Left colon (tissue), 2 donors: Measurements from ENCODE around the gene IDI2. TPM values are rescaled to one million over a fixed set of nuclear protein-coding genes. Genes with fewer than 3 reads are reported as not detected.
"Not testable (repeated sequence)": the region's sequence is repeated elsewhere in the genome, so short reads cannot be mapped to it uniquely, and the experiment has no call there.

Experiments used
- ATAC-seq: fragments of 200-7000 bp; cut with Tn5 transposase; one replicate; pipeline ENCODE4 v1.9.1; 2020; ENCODE audit warnings: mild to moderate bottlenecking, moderate library complexity
- DNase-seq, 2 donors: peaks; one replicate each; pipeline ENCODE4 v3.0.0-alpha.2; 2020
- intact Hi-C, 2 donors: fragments of 100-400 bp; cut with DNase I in 1 of 2; cut with micrococcal nuclease in 1 of 2; formaldehyde crosslinking; loops; one replicate each; pipeline versions ENCODE4 v1.11.2 to v1.14.0; 2022; cut with DNase I, micrococcal nuclease
- long read RNA-seq: library from polyadenylated mRNA; unstranded; transcript quantifications from one replicate; pipeline ENCODE4 v2.0.0, GENCODE V29; 2021
- total RNA-seq, 2 donors: library from RNA; stranded (reverse); fragmentation: NEBNext Ultra II Directional; extraction: Animal tissue kit (Norgen Biotek cat#: 25700); gene quantifications; one replicate each; pipeline ENCODE4 v1.2.1, GENCODE V29; 2021
- donor health status: DM: no; HTN: no; CAD: no.
- donor health status: DM: yes; HTN: yes; CAD: no.

IDI2 gene
- total RNA-seq, result not detected
- long read RNA-seq, result 0 reads

DNA sequence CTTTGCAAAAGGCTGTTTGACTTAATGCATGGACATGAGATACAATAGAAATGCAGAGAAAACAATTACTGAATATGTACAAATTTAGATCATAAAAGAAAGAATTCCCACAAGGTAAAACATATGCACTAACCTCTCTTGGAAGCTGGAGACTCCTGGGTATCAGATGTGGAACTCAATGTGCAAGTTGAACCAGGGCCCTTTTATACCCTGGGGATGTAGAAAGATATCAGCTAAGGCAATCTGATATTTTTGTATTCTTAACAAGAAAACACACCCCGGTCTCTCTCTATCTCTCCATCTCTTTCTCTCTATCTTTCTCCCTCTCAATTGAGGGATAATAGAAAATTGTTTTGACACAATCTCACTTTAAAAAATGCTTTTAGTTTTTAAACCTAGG is at the start of gene IDI2:
TSS of gene IDI2 (minus strand) at position 177 of the 400 bp plus-strand sequence. CDS start 1,136 bp downstream, outside the sequence.
- no peak for DNase-seq
- intact Hi-C loops, result no loop called here
- ATAC-seq, result no peak

DNA sequence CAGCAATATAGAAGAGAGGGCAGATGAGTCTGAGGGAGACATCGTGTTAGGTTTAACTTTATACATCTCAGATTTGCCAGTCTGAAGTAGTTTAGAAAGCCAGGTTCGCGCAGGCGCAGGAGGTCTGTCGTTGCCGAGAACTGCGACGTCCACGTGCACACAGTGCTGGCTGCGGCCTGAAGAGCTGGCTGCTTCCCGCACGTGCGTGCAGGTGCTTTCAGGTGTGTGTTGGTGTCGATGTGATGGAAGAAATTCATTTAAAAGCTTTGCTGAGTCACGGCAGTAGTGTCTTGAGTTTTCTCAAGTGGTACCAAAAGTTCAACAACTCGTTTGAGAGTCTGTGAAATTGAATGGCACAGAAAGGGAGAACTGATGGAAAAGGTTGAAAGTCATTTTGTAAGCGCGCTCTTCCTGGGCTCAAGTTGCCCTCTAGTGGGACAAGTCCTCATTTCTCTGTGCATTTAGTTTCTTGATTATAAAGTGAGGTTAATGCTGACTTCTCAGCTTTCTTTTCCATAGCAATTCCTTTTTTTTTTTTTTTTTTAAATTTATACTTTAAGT is 49.2 kb upstream of the IDI2 start:
- intact Hi-C loops, result no loop called here
- ATAC-seq (peak; percentile 29), DNase-seq (no peak)

DNA sequence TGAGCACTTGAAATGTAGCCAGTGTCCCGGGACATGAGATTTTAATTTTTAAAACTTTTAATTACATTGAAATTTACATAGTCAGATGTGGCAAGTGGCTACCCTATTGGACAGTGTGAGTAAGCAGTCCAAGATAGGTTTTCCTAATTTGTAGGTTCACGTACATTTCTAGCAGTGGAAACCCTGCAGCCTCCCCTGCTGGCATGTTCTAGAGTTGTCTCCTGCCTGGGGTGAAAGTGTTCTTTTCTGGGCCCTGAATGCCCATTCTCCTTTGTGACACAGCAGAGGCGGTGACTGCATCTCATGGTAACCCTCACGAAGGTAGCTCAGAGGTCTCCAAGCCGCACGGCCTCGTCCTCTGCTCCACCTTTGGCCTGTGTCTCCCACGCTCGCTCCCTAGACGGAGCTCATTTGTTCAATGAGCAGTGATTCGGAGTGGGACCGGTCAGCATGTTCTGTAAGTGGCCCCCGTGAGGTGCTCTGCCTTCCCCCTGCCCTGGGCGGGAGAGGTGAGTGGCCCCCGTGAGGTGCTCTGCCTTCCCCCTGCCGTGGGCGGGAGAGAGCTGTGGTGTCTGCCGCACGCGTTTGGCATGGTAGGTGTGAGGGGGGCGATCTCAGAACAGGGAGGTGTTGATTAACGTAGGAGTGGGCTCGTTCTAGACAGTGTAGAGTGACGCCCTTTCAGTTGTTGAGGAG is 48.5 kb upstream of the IDI2 start:
- intact Hi-C loops, result no loop called here
- no peak for DNase-seq
- no peak for ATAC-seq

DNA sequence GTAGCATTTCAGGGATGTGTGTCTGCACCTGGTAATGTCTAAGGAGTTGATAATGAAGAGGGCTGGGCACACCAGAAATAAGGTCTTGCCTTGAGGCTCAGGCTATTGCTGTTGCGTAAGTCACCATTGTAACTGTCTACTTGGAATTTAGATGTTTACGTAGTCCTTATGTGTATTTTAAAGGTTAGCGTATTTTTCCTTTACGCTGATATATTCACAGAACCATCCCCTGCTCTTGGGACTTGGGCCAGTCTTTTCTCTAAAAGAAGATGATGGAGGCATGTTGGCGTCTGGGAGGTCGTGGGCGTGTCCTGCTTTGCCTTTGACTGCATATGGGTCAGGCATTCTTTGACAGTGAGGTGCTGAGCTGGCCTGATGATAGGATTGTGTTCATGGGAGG is 45.3 kb upstream of the IDI2 start:
- DNase-seq, result no peak
- peak; percentile 10 for ATAC-seq
- intact Hi-C loops, result no loop called here

DNA sequence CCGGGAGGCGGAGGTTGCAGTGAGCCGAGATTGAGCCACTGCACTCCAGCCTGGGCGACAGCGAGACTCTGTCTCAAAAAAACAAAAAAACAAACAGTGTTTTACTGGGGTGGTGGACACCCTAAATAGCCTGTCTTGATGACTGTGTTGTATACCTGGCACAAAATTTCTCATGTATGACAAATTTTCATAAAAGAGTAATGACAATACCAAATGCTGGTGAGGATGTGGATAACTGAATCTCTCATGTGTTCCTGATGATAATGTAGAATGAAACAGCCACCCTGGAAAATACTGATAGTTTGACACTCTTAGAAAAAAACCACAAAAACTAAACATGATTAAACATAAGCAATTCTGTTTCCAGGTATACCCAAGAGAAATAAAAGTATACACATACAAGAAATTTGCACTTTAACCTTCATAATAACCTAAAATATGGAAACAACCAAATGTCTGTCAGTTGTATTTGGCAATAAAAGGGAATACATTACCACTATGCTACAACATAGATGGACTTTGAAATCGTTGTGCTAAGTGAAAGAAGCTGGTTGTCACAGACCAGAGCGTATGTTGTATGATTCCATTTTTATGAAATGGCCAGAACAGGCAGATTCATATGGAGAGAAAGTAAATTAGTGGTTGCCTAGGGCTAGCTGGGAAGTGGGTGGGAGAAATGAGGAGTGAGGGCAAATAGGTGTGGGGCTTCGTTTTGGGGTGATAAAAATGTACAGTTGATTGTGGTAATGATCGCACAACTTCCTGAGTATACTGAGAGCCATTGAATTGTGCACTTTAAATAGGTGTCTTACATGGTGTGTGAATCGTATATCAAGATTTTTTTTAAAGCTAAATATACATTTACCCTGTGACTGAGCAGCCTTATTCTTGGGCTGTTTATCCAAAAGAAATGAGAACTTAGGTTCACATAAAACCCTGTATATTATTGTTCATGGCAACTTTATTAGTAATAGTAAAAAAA is 43.0 kb upstream of the IDI2 start:
- no peak for DNase-seq
- intact Hi-C loops, result no loop called here

DNA sequence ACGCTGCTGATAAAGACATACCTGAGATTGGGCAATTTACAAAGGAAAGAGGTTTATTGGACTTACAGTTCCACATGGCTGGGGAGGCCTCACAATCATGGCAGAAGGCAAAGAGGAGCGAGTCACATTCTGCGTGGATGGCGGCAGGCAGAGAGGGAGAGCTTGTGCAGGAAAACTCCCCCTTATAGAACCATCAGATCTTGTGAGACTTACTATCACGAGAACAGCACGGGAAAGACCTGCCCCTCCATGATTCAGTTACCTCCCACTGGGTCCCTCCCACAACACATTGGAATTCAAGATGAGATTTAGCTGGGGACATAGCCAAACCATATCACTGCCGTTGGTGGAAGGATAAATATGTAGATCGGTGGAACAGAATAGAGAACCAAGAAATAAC is 41.1 kb upstream of the IDI2 start:
- DNase-seq, ATAC-seq, intact Hi-C loops: not testable (repeated sequence)

More for the DNA sequence above, 43.0 kb upstream of the IDI2 start:
- peak; percentile 91 for ATAC-seq

DNA sequence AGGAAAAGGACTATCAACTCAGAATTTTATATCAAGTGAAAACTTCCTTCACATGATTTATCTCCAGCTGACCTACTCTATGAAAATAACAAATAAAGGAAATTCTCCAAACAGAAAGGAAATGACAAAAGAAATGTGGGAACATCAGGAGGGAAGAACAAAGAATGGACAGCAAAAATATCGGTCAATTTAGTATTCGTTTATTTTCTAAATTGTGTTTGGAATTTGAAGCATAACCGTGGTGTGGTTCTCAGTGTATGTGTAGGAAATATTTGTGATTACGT is 39.2 kb upstream of the IDI2 start:
- DNase-seq, result no peak
- intact Hi-C loops, result no loop called here
- ATAC-seq, result no peak

DNA sequence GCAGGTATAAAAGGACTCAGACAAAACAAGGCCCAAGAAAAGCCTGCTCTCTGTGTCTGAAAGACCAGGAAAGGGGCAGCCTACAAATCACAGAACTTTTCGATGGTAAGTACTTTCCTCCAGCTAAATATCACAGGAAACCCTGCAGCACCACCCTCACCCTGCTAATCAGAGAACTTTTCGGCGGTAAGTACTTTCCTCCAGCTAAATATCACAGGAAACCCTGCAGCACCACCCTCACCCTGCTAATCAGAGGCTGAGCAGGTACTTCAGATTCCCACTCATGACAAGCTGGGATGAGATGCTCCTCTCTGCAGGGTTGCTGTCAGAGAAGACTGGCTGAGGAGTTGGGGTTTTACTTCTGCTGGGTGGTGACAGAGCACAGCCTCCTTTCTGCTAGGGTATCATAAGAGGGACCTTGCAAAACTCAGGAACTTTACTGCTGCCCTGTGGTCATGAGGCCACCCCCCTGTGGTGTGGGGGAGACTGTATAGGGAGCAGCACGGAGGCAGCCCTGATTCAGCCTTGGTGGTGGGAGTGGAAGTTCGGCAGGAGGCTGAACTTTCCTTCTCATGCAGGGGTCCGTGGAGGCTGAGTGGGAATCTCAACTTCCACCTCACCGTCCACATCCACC is 37.7 kb upstream of the IDI2 start:
- intact Hi-C loops, result no loop called here
- DNase-seq, result no peak
- ATAC-seq, result no peak

DNA sequence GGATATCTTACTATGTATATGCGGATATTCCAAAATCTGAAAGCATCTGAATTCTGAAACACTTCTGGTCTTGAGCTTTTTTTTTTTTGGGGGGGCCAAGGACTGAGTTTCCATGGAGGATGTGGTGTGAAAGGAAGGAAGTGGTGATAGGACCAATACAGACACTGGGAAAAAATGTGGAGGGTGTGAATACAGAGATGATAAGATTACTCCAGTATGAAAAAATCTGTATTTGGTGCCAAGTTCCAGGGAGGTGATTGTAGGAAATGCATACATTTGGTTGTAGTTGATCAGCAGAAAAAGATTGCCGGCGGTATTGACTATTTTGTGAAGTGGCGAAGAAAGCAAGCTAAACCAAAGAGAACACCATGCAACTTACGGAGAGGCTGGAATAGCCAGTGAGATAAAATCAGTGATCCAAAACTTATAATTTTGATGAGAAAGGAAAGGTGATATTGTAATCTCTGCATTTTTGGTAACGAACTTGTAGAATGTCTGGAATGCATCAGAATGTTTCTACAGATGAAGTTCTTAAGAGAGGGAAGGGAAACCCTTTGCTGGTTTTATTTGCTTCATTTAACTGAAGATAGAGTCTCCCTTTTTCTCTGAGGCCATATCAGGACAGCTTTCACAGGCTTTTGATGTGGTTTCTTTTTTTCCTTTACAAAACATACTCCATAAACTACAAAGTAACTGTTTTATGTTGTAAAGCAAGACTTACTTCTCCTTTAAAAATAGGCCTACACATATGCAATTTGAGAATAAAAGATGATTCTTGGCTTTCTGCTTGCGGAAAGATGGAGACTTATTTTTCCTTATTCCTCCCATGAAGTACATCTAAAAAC is 36.5 kb upstream of the IDI2 start:
- DNase-seq (no peak), ATAC-seq (no peak)
- intact Hi-C loops, result no loop called here

DNA sequence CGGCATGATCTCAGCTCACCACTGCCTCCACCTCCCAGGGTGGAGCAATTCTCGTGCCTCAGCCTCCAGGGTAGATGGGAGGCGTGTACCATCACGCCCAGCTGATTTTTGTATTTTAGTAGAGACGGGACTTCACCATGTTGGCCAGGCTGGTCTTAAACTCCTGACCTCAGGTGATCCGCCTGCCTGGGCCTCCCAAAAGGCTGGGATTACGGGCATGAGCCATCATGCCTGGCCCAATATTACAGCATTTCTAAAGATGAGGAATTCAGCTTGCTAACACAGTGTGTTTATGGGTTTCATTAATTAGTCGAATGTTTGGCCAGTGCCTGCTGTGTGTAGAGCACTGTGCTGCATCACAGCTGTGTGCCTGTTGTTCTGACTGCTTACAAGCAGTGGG is 34.2 kb upstream of the IDI2 start:
- intact Hi-C loops, result no loop called here
- no peak for ATAC-seq

DNA sequence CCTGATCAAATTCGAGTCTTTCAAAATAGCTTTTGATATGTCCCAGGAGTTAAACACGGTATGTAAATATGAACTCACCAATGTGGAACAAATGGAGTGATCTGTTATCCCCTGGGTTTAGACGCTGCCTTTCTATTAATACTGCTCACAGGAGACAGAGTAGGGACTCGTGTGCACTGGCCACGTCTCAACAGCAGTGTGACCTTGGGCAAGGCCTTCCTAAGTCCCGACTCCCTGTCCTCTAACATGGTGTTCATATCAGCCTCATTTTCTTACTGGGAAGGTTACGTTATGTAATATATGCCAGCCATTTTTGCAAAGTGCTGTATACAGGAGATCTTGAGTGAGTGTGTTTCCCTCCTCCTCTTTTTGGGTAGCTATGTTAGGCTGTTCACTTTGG is 32.4 kb upstream of the IDI2 start:
- ATAC-seq, result no peak
- no peak for DNase-seq
- intact Hi-C loops, result no loop called here

More for the DNA sequence above, 34.2 kb upstream of the IDI2 start:
- no peak for DNase-seq

DNA sequence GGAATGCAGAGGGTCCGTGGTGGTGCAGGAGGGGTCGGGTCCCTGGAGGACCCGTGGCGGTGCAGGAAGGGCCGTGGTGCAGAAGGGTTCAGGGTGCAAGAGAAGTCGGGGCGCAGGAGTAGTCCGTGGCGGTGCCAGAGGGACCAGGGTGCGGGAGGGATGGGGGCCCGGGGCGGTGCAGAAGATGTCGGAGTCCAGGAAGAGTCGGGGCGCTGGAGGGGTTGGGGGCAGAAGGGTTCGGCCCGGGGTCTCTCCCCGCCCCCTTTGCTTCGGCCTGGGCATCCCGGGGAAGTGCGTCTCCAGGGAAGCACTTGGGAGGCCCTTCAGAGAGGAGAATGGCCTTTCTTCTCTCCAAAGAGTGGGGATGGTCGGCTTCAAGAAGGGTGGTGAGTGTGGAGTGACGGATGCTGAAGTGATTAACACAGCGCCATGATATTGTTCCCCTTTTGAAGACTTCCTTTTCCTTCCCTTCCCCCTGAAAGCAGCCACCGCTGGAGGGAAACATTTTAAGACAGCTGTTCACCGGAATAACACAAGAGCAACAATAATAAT is 31.5 kb upstream of the IDI2 start:
- intact Hi-C loops, result no loop called here
- peak; percentile 31 for ATAC-seq
- DNase-seq, result no peak

DNA sequence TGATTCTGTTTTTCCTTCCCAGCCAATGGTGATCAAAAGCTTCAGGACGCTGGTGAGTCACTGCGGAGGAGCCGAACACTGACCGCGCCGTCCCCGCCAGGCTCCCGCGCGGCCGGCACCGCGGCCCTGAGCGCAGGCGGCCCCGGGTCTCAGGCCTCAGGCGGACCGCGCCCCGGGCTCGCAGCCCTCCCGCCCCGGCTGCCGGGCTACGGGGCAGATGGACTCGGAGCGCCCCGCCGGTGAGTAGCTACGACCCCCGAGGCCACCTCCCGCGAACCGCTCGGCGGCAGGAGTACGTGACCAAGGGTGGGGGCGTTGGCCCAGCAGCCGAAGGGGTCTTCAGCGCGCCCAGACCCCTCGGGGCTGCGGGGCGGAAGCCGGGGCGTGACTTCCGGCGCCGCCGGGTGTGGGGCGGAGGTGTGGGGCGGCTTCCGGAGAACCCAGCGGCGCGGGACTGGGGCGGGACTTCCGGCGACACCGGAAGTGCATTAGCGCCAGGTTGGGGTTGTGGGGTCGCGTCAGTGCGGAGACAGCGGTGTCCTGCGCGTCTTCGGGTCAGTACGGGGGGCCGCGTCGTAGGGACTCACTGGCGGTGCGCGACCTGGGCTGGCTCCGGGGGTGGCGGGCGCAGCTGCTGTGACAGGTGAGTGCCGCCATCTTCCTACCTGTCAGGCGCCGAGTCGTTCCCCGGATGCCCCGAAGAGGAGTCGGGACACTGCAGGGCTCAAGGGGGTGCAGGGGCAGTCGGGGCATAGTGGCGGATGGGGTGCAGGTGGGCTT is 30.9 kb upstream of the IDI2 start, which contains the start of gene WDR37:
TSS of gene WDR37 (plus strand) at position 60 of the 780 bp plus-strand sequence. CDS start 15,771 bp downstream, outside the sequence.
- ATAC-seq (peak; percentile 95), DNase-seq (peak; percentile 86 to 92)
- intact Hi-C loops, result no loop called here

DNA sequence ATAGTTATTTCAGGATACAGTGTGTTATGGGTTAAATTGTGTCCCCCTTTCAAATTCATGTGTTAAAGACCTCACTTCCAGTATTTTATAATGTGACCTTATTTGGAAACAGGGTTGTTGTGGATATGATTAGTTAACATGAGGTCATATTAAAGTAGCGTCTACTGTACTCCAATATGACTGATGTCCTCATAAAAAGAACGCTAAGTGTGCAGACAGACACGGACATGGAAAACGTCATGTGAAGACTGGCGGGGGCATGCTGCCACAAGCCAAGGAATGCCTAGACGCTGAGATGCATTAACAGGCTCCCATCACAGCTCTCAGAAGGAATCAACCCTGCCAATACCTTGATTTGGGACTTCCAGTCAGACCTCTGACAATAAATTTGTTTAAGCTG is 29.0 kb upstream of the IDI2 start:
- ATAC-seq (no peak), DNase-seq (no peak)
- intact Hi-C loops, result no loop called here

DNA sequence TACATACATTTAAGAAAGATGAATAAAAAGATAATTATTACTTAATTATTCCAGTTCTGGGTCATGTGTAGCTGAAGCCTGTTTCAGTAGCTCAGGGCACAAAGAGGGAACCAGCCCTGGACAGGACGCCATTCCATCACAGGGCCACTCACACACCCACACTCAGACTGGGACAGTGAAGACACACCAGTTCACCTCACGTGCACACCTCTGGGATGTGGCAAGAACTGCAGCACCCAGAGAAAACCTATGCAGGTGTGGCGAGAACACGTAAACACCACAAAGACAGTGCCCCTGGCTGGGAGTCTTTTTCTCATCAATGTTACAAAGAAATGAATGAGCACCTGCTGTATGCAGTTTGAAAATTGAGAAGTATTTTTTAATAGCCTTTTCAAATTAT is 24.9 kb upstream of the IDI2 start:
- intact Hi-C loops, result no loop called here
- ATAC-seq (peak; percentile 36), DNase-seq (peak; percentile 60 to 81)

DNA sequence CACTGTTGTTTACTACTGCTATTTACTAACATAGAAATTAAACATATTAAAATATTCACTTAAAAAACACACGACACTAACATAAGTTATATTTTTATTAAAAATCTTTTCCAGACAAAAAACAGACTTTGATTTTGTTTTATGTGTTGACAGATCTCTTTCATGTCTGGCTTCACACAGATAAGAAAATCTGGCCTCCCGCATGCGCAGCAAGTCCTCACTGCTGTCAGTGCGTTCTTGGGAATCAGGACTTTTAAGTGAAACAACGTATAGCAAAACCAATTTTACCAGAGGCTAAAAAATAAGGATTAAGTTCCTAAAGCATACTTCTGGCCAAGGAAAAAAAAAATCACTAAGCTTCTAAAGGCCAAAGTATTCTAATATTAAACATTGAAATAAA is 24.5 kb upstream of the IDI2 start:
- ATAC-seq (no peak), DNase-seq (peak in 1 of 2 donors; percentile 32)
- intact Hi-C loops, result no loop called here

DNA sequence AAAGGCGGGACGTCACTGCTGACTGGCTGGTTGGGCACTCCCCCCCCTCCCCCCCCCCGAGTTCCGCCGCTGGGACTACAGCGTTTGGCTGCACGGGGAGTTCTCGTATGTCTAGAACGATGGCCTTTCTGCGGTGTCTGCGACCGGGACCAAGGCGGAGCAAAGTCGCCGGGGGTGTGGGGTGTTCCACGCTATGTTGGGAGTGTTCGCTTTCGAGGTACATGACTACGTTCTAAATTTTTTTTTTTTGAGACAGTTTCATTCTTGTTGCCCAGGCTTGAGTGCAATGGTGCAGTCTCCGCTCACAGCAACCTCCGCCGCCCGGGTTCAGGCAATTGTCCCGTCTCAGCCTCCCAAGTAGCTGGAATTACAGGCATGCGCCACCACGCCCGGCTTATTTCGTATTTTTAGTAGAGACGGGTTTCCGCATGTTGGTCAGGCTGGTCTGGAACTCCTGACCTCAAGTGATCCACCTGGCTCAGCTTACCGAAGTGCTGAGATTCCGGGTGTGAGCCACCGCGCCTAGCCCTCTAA is 23.8 kb upstream of the IDI2 start:
- intact Hi-C loops, result no loop called here
- DNase-seq (no peak), ATAC-seq (peak; percentile 5)
